Transverse colon (tissue), 4 donors: Measurements from ENCODE around the gene PRKCB. TPM values are rescaled to one million over a fixed set of nuclear protein-coding genes. Genes with fewer than 3 reads are reported as not detected.
"Not testable (repeated sequence)": the region's sequence is repeated elsewhere in the genome, so short reads cannot be mapped to it uniquely, and the experiment has no call there.

Experiments used
- DNase-seq: peaks from one replicate; pipeline ENCODE4 v3.0.0-alpha.2; 2019
- H3K27ac ChIP-seq, 4 donors: fragments of 200-600 bp; sonication (generic); 2 replicates each; pipeline ENCODE4 v1.5.1; 2016 to 2018; ENCODE audit warnings: inconsistent platforms in 4 of 4
- H3K27me3 ChIP-seq: fragments of 200-600 bp; sonication (generic); 2 replicates; pipeline ENCODE4 v1.5.1; 2017; ENCODE audit warnings: inconsistent platforms
- H3K36me3 ChIP-seq, 4 donors: fragments of 200-600 bp; sonication (generic); 2 replicates each; pipeline ENCODE4 v1.5.1; 2017 to 2019; ENCODE audit warnings: inconsistent platforms in 4 of 4
- H3K4me1 ChIP-seq, 4 donors: fragments of 200-600 bp; sonication (generic); 2 replicates each; pipeline ENCODE4 v1.5.1; 2017 to 2020; ENCODE audit warnings: inconsistent platforms in 4 of 4
- H3K4me3 ChIP-seq, 4 donors: fragments of 200-600 bp; sonication (generic); 1 replicate in 1 of 4; 2 replicates in 3 of 4; pipeline versions ENCODE4 v1.5.1 to v1.6.1; 2017 to 2019; ENCODE audit warnings: inconsistent platforms in 4 of 4
- H3K9me3 ChIP-seq, 2 donors: fragments of 200-600 bp; sonication (generic); 2 replicates each; pipeline ENCODE4 v1.5.1; 2017 to 2019; ENCODE audit warnings: inconsistent platforms in 2 of 2
- EP300 ChIP-seq: sonication (generic); formaldehyde crosslinking; IDR thresholded peaks from one replicate; pipeline ENCODE4 v1.6.1; 2017; ENCODE audit warnings: antibody characterized with exemption, low read depth
- POLR2A ChIP-seq: fragments of 450-650 bp; IDR thresholded peaks from one replicate; pipeline ENCODE4 v1.6.1; 2016; ENCODE audit warnings: antibody characterized with exemption, mild to moderate bottlenecking, moderate library complexity
- POLR2AphosphoS5 ChIP-seq, 3 donors: sonication (generic); formaldehyde crosslinking; IDR thresholded peaks; one replicate each; pipeline ENCODE4 v1.6.1; 2016; ENCODE audit warnings: antibody characterized with exemption in 3 of 3
- WGBS, 2 donors: methylation state at CpG; one replicate each; pipeline ENCODE4 v1.1.5; 2018; ENCODE audit warnings: low coverage in 1 of 2; 5-methylcytosine and 5-hydroxymethylcytosine counted together
- in situ Hi-C, 4 donors: fragments of 200-750 bp; cut with MboI; loops; one replicate each; pipeline versions ENCODE4 v1.15.0 to v1.15.1; 2017; ENCODE audit warnings: low sequenced_read_pairs in 3 of 4, low pct_ligation_motif_present in 1 of 4, low pct_unique_long_range_greater_than_20kb in 1 of 4
- intact Hi-C: fragments of 100-400 bp; cut with DNase I; formaldehyde crosslinking; loops from one replicate; pipeline ENCODE4 v1.15.1; 2023; ENCODE audit warnings: low total_unique reads
- total RNA-seq, 4 donors: library from RNA; depleted of rRNA; stranded (reverse); fragments of >200 nt; gene quantifications; one replicate each; pipeline ENCODE4 v1.1.0, GENCODE V29; 2016
- TF ChIP-seq, protein P1 (sequence below), 5 experiments: fragments of 200-600 bp in 3 of 5; fragments of 450-650 bp in 2 of 5; sonication (generic) in 3 of 5; IDR thresholded peaks; 1 replicate in 2 of 5; 2 replicates in 3 of 5; pipeline ENCODE4 v1.5.1; 2016 to 2017; ENCODE audit warnings: antibody characterized with exemption in 5 of 5, inconsistent platforms in 3 of 5, mild to moderate bottlenecking in 2 of 5, moderate library complexity in 1 of 5

Gene PRKCB
- total RNA-seq, 4 donors from 2014 or later, result 9.0 to 28.3 (median 15.2) TPM

- Histone ChIP-seq H3K27me3 (no peaks in the 10 kb centered on the region), H3K4me1 (peaks cover 0 to 16% (median 9%) of the 10 kb centered on the region in 4 donors), H3K27ac (no peak overlapping the region), H3K9me3 (no peaks in the 10 kb centered on the region), H3K36me3 (no peaks in the 10 kb centered on the region), H3K4me3 (no peak overlapping the region)
- intact Hi-C loops, result no loop called here
- 79% methylated on average over 7 of the region's 7 CpGs; no CpG with 5 or more reads in 1 of the 2 donors for WGBS, 2 donors
- in situ Hi-C loops, result loop anchor here in 2 of 4 donors (10.0 kb wide), 2 partner anchors 214 to 224 kb away; no protein-coding TSS in a partner anchor
- DNase-seq, result no peak
- no peak for TF ChIP-seq POLR2AphosphoS5 (IDR thresholded peaks at IDR 0.05)
- TF ChIP-seq, protein P1, sequence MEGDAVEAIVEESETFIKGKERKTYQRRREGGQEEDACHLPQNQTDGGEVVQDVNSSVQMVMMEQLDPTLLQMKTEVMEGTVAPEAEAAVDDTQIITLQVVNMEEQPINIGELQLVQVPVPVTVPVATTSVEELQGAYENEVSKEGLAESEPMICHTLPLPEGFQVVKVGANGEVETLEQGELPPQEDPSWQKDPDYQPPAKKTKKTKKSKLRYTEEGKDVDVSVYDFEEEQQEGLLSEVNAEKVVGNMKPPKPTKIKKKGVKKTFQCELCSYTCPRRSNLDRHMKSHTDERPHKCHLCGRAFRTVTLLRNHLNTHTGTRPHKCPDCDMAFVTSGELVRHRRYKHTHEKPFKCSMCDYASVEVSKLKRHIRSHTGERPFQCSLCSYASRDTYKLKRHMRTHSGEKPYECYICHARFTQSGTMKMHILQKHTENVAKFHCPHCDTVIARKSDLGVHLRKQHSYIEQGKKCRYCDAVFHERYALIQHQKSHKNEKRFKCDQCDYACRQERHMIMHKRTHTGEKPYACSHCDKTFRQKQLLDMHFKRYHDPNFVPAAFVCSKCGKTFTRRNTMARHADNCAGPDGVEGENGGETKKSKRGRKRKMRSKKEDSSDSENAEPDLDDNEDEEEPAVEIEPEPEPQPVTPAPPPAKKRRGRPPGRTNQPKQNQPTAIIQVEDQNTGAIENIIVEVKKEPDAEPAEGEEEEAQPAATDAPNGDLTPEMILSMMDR (IDR thresholded peaks at IDR 0.05), result no peak
- TF ChIP-seq POLR2A, result no peak
- no peak for TF ChIP-seq EP300
These were observed 182.7 kb downstream of the PRKCB start for GRCh38 chr16:24018485-24018884.

- 87% methylated on average over 3 of the region's 3 CpGs; no CpG with 5 or more reads in 1 of the 2 donors for WGBS, 2 donors
- Histone ChIP-seq H3K27ac (no peak overlapping the region), H3K4me1 (no peaks in the 10 kb centered on the region), H3K27me3 (no peaks in the 10 kb centered on the region), H3K36me3 (no peaks in the 10 kb centered on the region), H3K4me3 (no peak overlapping the region), H3K9me3 (no peaks in the 10 kb centered on the region)
- TF ChIP-seq POLR2A, result no peak
- TF ChIP-seq, protein P1 (IDR thresholded peaks at IDR 0.05), result no peak
- no peak for TF ChIP-seq POLR2AphosphoS5 (IDR thresholded peaks at IDR 0.05)
- no peak for TF ChIP-seq EP300
- intact Hi-C loops (no loop called here), in situ Hi-C loops (no loop called here)
- no peak for DNase-seq
These were observed 187.0 kb downstream of the PRKCB start for GRCh38 chr16:24022797-24023196.

GRCh38 chr16:24023621-24024020, 187.8 kb downstream of the PRKCB start:
- Histone ChIP-seq H3K4me1 (no peaks in the 10 kb centered on the region), H3K27ac (no peak overlapping the region), H3K4me3 (no peak overlapping the region), H3K27me3 (no peaks in the 10 kb centered on the region), H3K9me3 (no peaks in the 10 kb centered on the region), H3K36me3 (no peaks in the 10 kb centered on the region)
- TF ChIP-seq EP300 (no peak), POLR2AphosphoS5 (IDR thresholded peaks at IDR 0.05) (no peak), POLR2A (no peak)
- TF ChIP-seq, protein P1 (IDR thresholded peaks at IDR 0.05), result no peak
- in situ Hi-C loops (no loop called here), intact Hi-C loops (no loop called here)
- no peak for DNase-seq
- 71% methylated on average over 6 of the region's 6 CpGs; no CpG with 5 or more reads in 1 of the 2 donors for WGBS, 2 donors

- Histone ChIP-seq H3K27me3 (no peaks in the 10 kb centered on the region), H3K9me3 (no peaks in the 10 kb centered on the region), H3K4me3 (no peak overlapping the region), H3K36me3 (no peaks in the 10 kb centered on the region), H3K4me1 (no peaks in the 10 kb centered on the region), H3K27ac (no peak overlapping the region)
- no peak for TF ChIP-seq POLR2A
- TF ChIP-seq POLR2AphosphoS5 (IDR thresholded peaks at IDR 0.05), result no peak
- no peak for TF ChIP-seq EP300
- intact Hi-C loops (no loop called here), in situ Hi-C loops (loop anchor here in 1 of 4 donors (25.0 kb wide), 1 partner anchor 88 kb away; no protein-coding TSS in a partner anchor)
- WGBS, 2 donors, result 94% methylated on average over 7 of the region's 7 CpGs
- DNase-seq, result no peak
These were observed 189.2 kb downstream of the PRKCB start for GRCh38 chr16:24024971-24025370.

- WGBS, 2 donors, result 33 to 54% methylated on average over 3 to 8 of the region's 8 CpGs
- intact Hi-C loops (no loop called here), in situ Hi-C loops (loop anchor here in 1 of 4 donors (25.0 kb wide), 1 partner anchor 90 kb away; no protein-coding TSS in a partner anchor)
These were observed 191.7 kb downstream of the PRKCB start for GRCh38 chr16:24027466-24027865.

GRCh38 chr16:24029841-24030240, 194.1 kb downstream of the PRKCB start:
- DNase-seq, intact Hi-C loops, H3K27me3 ChIP-seq, H3K36me3 ChIP-seq, H3K9me3 ChIP-seq, H3K27ac ChIP-seq, H3K4me1 ChIP-seq, H3K4me3 ChIP-seq: not testable (repeated sequence)
- in situ Hi-C loops, result loop anchor here in 2 of 4 donors (10.0 to 25.0 kb wide), 2 partner anchors 93 to 295 kb away; no protein-coding TSS in a partner anchor
- 88% methylated on average over 1 of the region's 1 CpG; no CpG with 5 or more reads in 1 of the 2 donors for WGBS, 2 donors

More at GRCh38 chr16:24027466-24027865, 191.7 kb downstream of the PRKCB start:
- H3K4me3 ChIP-seq, result no peak overlapping the region
- H3K27me3 ChIP-seq, result no peaks in the 10 kb centered on the region
- TF ChIP-seq, protein P1 (IDR thresholded peaks at IDR 0.05), result no peak
- TF ChIP-seq POLR2A, result no peak
- no peak for TF ChIP-seq POLR2AphosphoS5 (IDR thresholded peaks at IDR 0.05)
- no peak for TF ChIP-seq EP300
- no peaks in the 10 kb centered on the region for H3K36me3 ChIP-seq
- H3K9me3 ChIP-seq, result no peaks in the 10 kb centered on the region
- H3K27ac ChIP-seq, result no peak overlapping the region
- no peak for DNase-seq
- no peaks in the 10 kb centered on the region for H3K4me1 ChIP-seq
